ENCODE results near the gene NELL1. TPM values are rescaled to one million over a fixed set of nuclear protein-coding genes. Genes with fewer than 3 reads are reported as not detected.

The NELL1 gene
- total and polyA plus RNA-seq, 7 donors = 0.34 to 1.1 (median 0.62) TPM; not detected in 3

DNA sequence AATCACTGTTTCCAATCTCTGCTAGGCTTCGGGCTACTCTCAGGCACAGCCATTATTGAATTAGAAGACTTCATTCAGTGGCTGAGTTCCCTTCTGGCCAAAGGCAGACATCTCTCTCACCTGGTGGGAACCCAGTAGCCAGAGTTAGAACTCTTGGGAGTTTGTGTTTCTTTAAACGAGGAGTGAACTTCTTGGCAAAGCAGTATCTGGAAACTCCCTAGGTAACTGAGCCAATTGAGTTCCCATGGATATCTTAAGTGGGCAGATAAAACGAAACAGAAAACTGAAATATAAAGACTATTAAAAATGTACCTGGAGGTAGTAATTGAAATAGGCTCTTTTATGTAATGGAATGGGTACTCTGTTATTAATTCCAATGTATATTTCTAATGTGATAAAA is 125.6 kb downstream of the NELL1 start:
- intact Hi-C loops (cut with DNase I) = no loop called here
- no peaks in the 10 kb centered on the region for H3K27me3 ChIP-seq
- DNase-seq = no peak
- no peaks in the 10 kb centered on the region for H3K36me3 ChIP-seq
- H3K4me1 ChIP-seq = no peaks in the 10 kb centered on the region
- no peak overlapping the region for H3K27ac ChIP-seq
- H3K9me3 ChIP-seq = no peaks in the 10 kb centered on the region
- TF ChIP-seq, protein P1, sequence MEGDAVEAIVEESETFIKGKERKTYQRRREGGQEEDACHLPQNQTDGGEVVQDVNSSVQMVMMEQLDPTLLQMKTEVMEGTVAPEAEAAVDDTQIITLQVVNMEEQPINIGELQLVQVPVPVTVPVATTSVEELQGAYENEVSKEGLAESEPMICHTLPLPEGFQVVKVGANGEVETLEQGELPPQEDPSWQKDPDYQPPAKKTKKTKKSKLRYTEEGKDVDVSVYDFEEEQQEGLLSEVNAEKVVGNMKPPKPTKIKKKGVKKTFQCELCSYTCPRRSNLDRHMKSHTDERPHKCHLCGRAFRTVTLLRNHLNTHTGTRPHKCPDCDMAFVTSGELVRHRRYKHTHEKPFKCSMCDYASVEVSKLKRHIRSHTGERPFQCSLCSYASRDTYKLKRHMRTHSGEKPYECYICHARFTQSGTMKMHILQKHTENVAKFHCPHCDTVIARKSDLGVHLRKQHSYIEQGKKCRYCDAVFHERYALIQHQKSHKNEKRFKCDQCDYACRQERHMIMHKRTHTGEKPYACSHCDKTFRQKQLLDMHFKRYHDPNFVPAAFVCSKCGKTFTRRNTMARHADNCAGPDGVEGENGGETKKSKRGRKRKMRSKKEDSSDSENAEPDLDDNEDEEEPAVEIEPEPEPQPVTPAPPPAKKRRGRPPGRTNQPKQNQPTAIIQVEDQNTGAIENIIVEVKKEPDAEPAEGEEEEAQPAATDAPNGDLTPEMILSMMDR (IDR thresholded peaks at IDR 0.05) = no peak
- 59 to 74% methylated on average over 3 of the region's 3 CpGs for WGBS, 2 donors
- H3K4me3 ChIP-seq = no peak overlapping the region

DNA sequence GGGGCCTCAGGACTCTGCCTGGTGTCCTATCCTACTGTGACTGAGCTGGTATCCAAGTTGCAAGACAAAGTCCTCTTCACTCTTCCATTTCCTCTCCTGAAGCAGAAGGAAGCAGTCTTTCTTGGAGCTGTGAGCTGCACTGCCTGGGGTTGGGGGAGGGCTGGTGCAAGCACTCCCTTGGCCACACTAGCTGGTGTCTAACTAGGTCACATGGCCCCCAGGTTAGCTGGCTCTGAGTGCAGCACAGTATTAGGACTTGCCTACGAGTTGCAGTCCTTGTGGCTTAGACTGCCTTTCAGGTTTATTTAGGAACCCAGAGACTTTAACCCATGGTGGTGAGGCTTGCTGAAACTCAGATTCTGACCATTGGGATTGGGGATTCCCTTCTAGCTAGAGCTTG is 138.9 kb downstream of the NELL1 start:
- H3K4me3 ChIP-seq = no peak overlapping the region
- H3K27me3 ChIP-seq = no peaks in the 10 kb centered on the region
- TF ChIP-seq, protein P1 (IDR thresholded peaks at IDR 0.05) = no peak
- TF ChIP-seq POLR2AphosphoS5 (IDR thresholded peaks at IDR 0.05) (no peak), EP300 (IDR thresholded peaks at IDR 0.05) (no peak), POLR2A (IDR thresholded peaks at IDR 0.05) (no peak)
- 16 to 41% methylated on average over 1 of the region's 1 CpG for WGBS, 2 donors
- no peaks in the 10 kb centered on the region for H3K9me3 ChIP-seq
- H3K36me3 ChIP-seq = no peaks in the 10 kb centered on the region
- no peak overlapping the region for H3K27ac ChIP-seq
- intact Hi-C loops (cut with DNase I) = no loop called here
- DNase-seq = no peak
- no peaks in the 10 kb centered on the region for H3K4me1 ChIP-seq

DNA sequence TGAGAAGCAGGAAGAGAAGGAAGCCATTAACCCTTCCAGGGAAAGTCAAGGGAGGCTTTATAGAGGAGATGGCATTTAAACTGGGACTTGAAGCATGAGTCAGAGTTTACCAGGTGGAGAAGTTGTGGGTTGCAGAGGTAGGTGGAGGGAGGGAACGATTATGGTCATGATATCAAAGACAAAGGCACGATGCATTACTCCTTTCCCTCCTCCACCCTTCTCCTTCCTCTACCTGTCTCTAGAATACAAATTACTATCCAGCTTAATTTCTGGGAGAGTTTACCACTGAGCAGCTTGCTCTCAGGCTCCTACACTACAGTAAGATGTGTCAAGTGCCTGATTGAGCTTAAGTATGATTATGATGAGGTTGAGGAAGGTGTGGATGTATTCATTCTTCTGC is 151.7 kb downstream of the NELL1 start:
- intact Hi-C loops (cut with DNase I) = no loop called here
- H3K27ac ChIP-seq = no peak overlapping the region
- no peak for DNase-seq
- no peaks in the 10 kb centered on the region for H3K4me1 ChIP-seq
- no peak for TF ChIP-seq EP300 (IDR thresholded peaks at IDR 0.05)
- no peak for TF ChIP-seq POLR2AphosphoS5 (IDR thresholded peaks at IDR 0.05)
- TF ChIP-seq, protein P1 (IDR thresholded peaks at IDR 0.05) = no peak
- TF ChIP-seq POLR2A (IDR thresholded peaks at IDR 0.05) = no peak
- 78 to 86% methylated on average over 2 of the region's 2 CpGs for WGBS, 2 donors
- H3K9me3 ChIP-seq = no peaks in the 10 kb centered on the region
- no peak overlapping the region for H3K4me3 ChIP-seq
- H3K36me3 ChIP-seq = no peaks in the 10 kb centered on the region
- H3K27me3 ChIP-seq = no peaks in the 10 kb centered on the region

DNA sequence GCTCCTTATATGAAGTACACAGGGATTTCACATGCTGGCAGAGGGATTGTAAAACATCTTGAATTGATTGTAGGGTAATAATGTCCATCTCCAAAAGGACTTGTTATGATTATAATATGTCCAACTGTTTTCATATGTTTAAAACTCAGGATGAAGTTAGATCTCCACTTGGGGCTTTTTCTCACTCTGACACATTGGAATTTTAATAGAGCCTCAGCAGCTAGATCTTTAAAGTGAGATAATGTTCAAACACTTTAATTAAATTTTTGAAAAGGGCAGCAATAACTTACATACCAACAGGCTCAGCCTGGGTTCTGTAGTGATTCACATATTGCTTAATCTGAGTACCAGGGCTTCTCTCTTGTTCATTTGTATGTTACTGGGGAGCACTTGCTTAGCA is 152.1 kb downstream of the NELL1 start:
- Histone ChIP-seq H3K27me3 (no peaks in the 10 kb centered on the region), H3K9me3 (no peaks in the 10 kb centered on the region), H3K4me3 (no peak overlapping the region), H3K4me1 (no peaks in the 10 kb centered on the region), H3K36me3 (no peaks in the 10 kb centered on the region), H3K27ac (no peak overlapping the region)
- DNase-seq = no peak
- TF ChIP-seq EP300 (IDR thresholded peaks at IDR 0.05) = no peak
- TF ChIP-seq POLR2A (IDR thresholded peaks at IDR 0.05) = no peak
- no peak for TF ChIP-seq POLR2AphosphoS5 (IDR thresholded peaks at IDR 0.05)
- TF ChIP-seq, protein P1 (IDR thresholded peaks at IDR 0.05) = no peak
- intact Hi-C loops (cut with DNase I) = no loop called here

DNA sequence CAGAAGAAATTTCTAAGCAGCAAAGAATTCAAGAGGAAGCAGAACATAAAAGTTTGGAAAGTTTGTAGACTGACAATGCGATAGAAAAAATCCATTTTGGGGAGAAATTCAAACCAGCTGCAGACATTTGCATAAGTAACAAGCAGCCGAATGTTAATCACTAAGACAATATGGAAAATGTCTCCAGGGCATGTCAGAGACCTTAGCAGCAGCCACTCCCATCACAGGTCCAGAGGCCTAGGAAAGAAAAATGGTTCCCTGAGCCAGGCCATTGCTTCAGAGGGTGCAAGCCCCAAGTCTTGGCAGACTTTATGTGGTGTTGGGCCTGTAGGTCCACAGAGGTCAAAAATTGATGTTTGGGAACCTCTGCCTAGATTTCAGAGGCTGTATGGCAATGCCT is 155.4 kb downstream of the NELL1 start:
- no peak overlapping the region for H3K27ac ChIP-seq
- no peaks in the 10 kb centered on the region for H3K4me1 ChIP-seq
- H3K36me3 ChIP-seq = no peaks in the 10 kb centered on the region
- no peaks in the 10 kb centered on the region for H3K27me3 ChIP-seq
- H3K4me3 ChIP-seq = no peak overlapping the region
- H3K9me3 ChIP-seq = no peaks in the 10 kb centered on the region
- WGBS, 2 donors = 79 to 87% methylated on average over 2 of the region's 2 CpGs
- intact Hi-C loops (cut with DNase I) = no loop called here
- DNase-seq = no peak
- TF ChIP-seq POLR2A (IDR thresholded peaks at IDR 0.05) = no peak
- no peak for TF ChIP-seq EP300 (IDR thresholded peaks at IDR 0.05)
